H1 (cell line): ENCODE measurements around the gene TMEM209. TPM values are rescaled to one million over a fixed set of nuclear protein-coding genes. Genes with fewer than 3 reads are reported as not detected.

ENCODE experiments used
- CTCF ChIA-PET: fragments of 300-600 bp; sonication (Branson Sonifier 250); formaldehyde crosslinking; loops from one replicate; lab custom pipeline; 2021; ENCODE audit not compliant: partially characterized antibody; lab: Charles Lee
- POLR2A ChIA-PET: fragments of 300-600 bp; sonication (Branson Sonifier 250); formaldehyde crosslinking; loops from one replicate; lab custom pipeline; 2021; ENCODE audit warnings: inconsistent platforms; ENCODE audit not compliant: partially characterized antibody; lab: Charles Lee
- DNase-seq, 2 experiments: peaks; one replicate each; pipeline versions ENCODE4 v3.0.0 to v3.0.0-alpha.2; 2010 to 2022; ENCODE audit warnings: low spot score in 2 of 2, low read depth in 1 of 2, mixed read lengths in 1 of 2
- FAIRE-seq: peaks from 2 replicates; lab custom pipeline; 2011; peaks lifted over from hg19 to GRCh38; lab: Jason Lieb, UNC
- H2AFZ ChIP-seq: 2 replicates; pipeline ENCODE4 v1.8.1; 2012; ENCODE audit warnings: low read length, inconsistent platforms
- H2AK5ac ChIP-seq: 2 replicates; pipeline ENCODE4 v1.6.1; 2013; ENCODE audit warnings: low read depth, low read length
- H2BK120ac ChIP-seq: replicated peaks from 2 replicates; pipeline ENCODE3; 2013; ENCODE audit warnings: low read depth, low read length, inconsistent platforms
- H2BK12ac ChIP-seq: 2 replicates; pipeline ENCODE4 v1.6.1; 2013; ENCODE audit warnings: low read depth, low read length
- H2BK15ac ChIP-seq: 2 replicates; pipeline ENCODE4 v1.6.1; 2013; ENCODE audit warnings: low read length
- H2BK20ac ChIP-seq: 2 replicates; pipeline ENCODE4 v1.6.1; 2013; ENCODE audit warnings: low read length
- H2BK5ac ChIP-seq: 2 replicates; pipeline ENCODE4 v1.6.1; 2013; ENCODE audit warnings: low read depth, low read length
- H3K14ac ChIP-seq: 2 replicates; pipeline ENCODE4 v1.6.1; 2013; ENCODE audit warnings: inconsistent platforms; ENCODE audit not compliant: insufficient read length
- H3K18ac ChIP-seq: 2 replicates; pipeline ENCODE4 v1.6.1; 2013; ENCODE audit warnings: low read length; ENCODE audit errors: extremely low read depth
- H3K23ac ChIP-seq: 2 replicates; pipeline ENCODE4 v1.6.1; 2013; ENCODE audit warnings: inconsistent platforms; ENCODE audit not compliant: insufficient read length
- H3K23me2 ChIP-seq: 2 replicates; pipeline ENCODE4 v1.6.1; 2013; ENCODE audit warnings: low read depth, low read length
- H3K27ac ChIP-seq: 2 replicates; pipeline ENCODE4 v1.6.1; 2011; ENCODE audit warnings: low read depth, low read length, inconsistent platforms
- H3K27me3 ChIP-seq, 4 experiments: replicated peaks in 1 of 4; 1 replicate in 1 of 4; 2 replicates in 3 of 4; pipeline versions ENCODE4 v1.6.1 to v1.8.1; 2011 to 2013; ENCODE audit warnings: low read length in 3 of 4, mild to moderate bottlenecking in 3 of 4, inconsistent platforms in 2 of 4, mixed read lengths in 2 of 4, moderate library complexity in 1 of 4; ENCODE audit not compliant: control insufficient read depth in 3 of 4, insufficient read depth in 3 of 4; ENCODE audit errors: extremely low read depth in 1 of 4
- H3K36me3 ChIP-seq, 4 experiments: 2 replicates each; pipeline versions ENCODE4 v1.6.1 to v1.8.1; 2011 to 2013; ENCODE audit warnings: mild to moderate bottlenecking in 4 of 4, low read length in 3 of 4, moderate library complexity in 2 of 4, control low read depth in 1 of 4, inconsistent platforms in 1 of 4; ENCODE audit not compliant: insufficient read depth in 4 of 4, control insufficient read depth in 2 of 4
- H3K4ac ChIP-seq: replicated peaks from 2 replicates; pipeline ENCODE3; 2013; ENCODE audit warnings: low read length, low read depth, mixed read lengths, inconsistent platforms; ENCODE audit not compliant: insufficient read length
- H3K4me1 ChIP-seq, 4 experiments: replicated peaks in 1 of 4; 1 replicate in 1 of 4; 2 replicates in 3 of 4; pipeline versions ENCODE4 v1.6.1 to v1.8.1; 2011 to 2013; ENCODE audit warnings: low read length in 3 of 4, inconsistent platforms in 2 of 4, mixed read lengths in 1 of 4; ENCODE audit not compliant: insufficient read depth in 4 of 4, control insufficient read depth in 3 of 4
- H3K4me2 ChIP-seq, 2 experiments: 2 replicates each; pipeline versions ENCODE4 v1.6.1 to v1.8.1; 2011 to 2013; ENCODE audit warnings: low read depth in 2 of 2, low read length in 2 of 2, control low read depth in 1 of 2, inconsistent platforms in 1 of 2, mild to moderate bottlenecking in 1 of 2; ENCODE audit not compliant: insufficient read depth in 1 of 2
- H3K4me3 ChIP-seq, 4 experiments: fragments of 200-600, 300-600 bp in 1 of 4; sonication (generic), shearing (Covaris generic), sonication (Bioruptor Twin) in 1 of 4; 2 replicates each; pipeline versions ENCODE4 v1.5.1 to v1.8.1; 2011 to 2016; ENCODE audit warnings: low read length in 4 of 4, low read depth in 3 of 4, control low read depth in 2 of 4, inconsistent platforms in 2 of 4, mild to moderate bottlenecking in 2 of 4, mixed read lengths in 1 of 4, moderate library complexity in 1 of 4; ENCODE audit not compliant: insufficient read depth in 2 of 4; ENCODE audit errors: extremely low read depth in 1 of 4
- H3K56ac ChIP-seq: replicated peaks from 2 replicates; pipeline ENCODE3; 2013; ENCODE audit warnings: low read depth, mild to moderate bottlenecking, mixed read lengths, low read length, inconsistent platforms; ENCODE audit not compliant: insufficient read length
- H3K79me1 ChIP-seq: 2 replicates; pipeline ENCODE4 v1.6.1; 2013; ENCODE audit warnings: low read depth, low read length, control low read depth
- H3K79me2 ChIP-seq, 2 experiments: 2 replicates each; pipeline versions ENCODE4 v1.6.1 to v1.8.1; 2012 to 2013; ENCODE audit warnings: low read length in 2 of 2, mild to moderate bottlenecking in 2 of 2, inconsistent platforms in 1 of 2; ENCODE audit not compliant: insufficient read depth in 2 of 2, control insufficient read depth in 1 of 2
- H3K9ac ChIP-seq, 4 experiments: replicated peaks in 1 of 4; 1 replicate in 1 of 4; 2 replicates in 3 of 4; pipeline versions ENCODE4 v1.6.1 to v1.8.1; 2011 to 2013; ENCODE audit warnings: low read depth in 3 of 4, low read length in 3 of 4, control low read depth in 2 of 4, mild to moderate bottlenecking in 2 of 4, moderate library complexity in 2 of 4, inconsistent platforms in 1 of 4; ENCODE audit errors: extremely low read depth in 1 of 4
- H3K9me3 ChIP-seq, 2 experiments: 2 replicates each; pipeline versions ENCODE4 v1.6.1 to v1.8.1; 2012 to 2013; ENCODE audit warnings: mild to moderate bottlenecking in 2 of 2, moderate library complexity in 2 of 2, control low read depth in 1 of 2, inconsistent platforms in 1 of 2, low read depth in 1 of 2, low read length in 1 of 2, mixed read lengths in 1 of 2; ENCODE audit not compliant: insufficient read depth in 2 of 2
- H4K20me1 ChIP-seq, 2 experiments: replicated peaks in 1 of 2; 2 replicates each; pipeline versions ENCODE3 to v1.8.1; 2011 to 2013; ENCODE audit warnings: inconsistent platforms in 2 of 2, low read length in 2 of 2, mild to moderate bottlenecking in 1 of 2; ENCODE audit not compliant: insufficient read depth in 2 of 2, control insufficient read depth in 1 of 2
- H4K5ac ChIP-seq: 2 replicates; pipeline ENCODE4 v1.6.1; 2013; ENCODE audit warnings: low read length, low read depth, mixed read lengths, inconsistent platforms; ENCODE audit not compliant: insufficient read length
- H4K8ac ChIP-seq: 2 replicates; pipeline ENCODE4 v1.8.0; 2013; ENCODE audit warnings: mild to moderate bottlenecking, moderate library complexity, low read length, inconsistent platforms; ENCODE audit not compliant: insufficient read depth; ENCODE audit errors: extremely low read depth
- H4K91ac ChIP-seq: replicated peaks from 2 replicates; pipeline ENCODE3; 2013; ENCODE audit warnings: low read length, mixed read lengths, inconsistent platforms; ENCODE audit not compliant: insufficient read length
- POLR2A ChIP-seq, 2 experiments: IDR thresholded peaks; 1 replicate in 1 of 2; 2 replicates in 1 of 2; pipeline ENCODE4 v1.6.1; 2011; ENCODE audit warnings: low read depth in 2 of 2, low read length in 2 of 2, mild to moderate bottlenecking in 2 of 2; ENCODE audit errors: control extremely low read depth in 1 of 2
- SIN3A ChIP-seq, 2 experiments: IDR thresholded peaks in 1 of 2; conservative IDR thresholded peaks in 1 of 2; 2 replicates each; pipeline ENCODE4 v1.6.1; 2011 to 2012; ENCODE audit warnings: low read length in 2 of 2, improper control_type of control experiment in 1 of 2, low read depth in 1 of 2, mild to moderate bottlenecking in 1 of 2
- WGBS, 2 experiments: shearing (Covaris generic) in 1 of 2; methylation state at CpG; one replicate each; pipeline versions ENCODE4 v1.1.6 to v1.1.7; 2013 to 2015; ENCODE audit warnings: low lambda C conversion rate in 2 of 2, mixed read lengths in 2 of 2, inconsistent platforms in 1 of 2, low coverage in 1 of 2, missing lambda C conversion rate in 1 of 2; ENCODE audit not compliant: insufficient replicate concordance in 2 of 2, insufficient coverage in 1 of 2, insufficient read length in 1 of 2; ENCODE audit errors: extremely low coverage in 1 of 2, missing lambda C conversion rate in 1 of 2; 5-methylcytosine and 5-hydroxymethylcytosine counted together
- polyA plus RNA-seq, 7 experiments: library from polyadenylated mRNA; depleted of rRNA in 3 of 7; stranded (reverse) in 5 of 7; unstranded in 2 of 7; fragments of >200 nt in 5 of 7; fragments of 200-250 nt in 2 of 7; gene quantifications; 1 replicate in 5 of 7; 2 replicates in 1 of 7; 4 replicates in 1 of 7; pipeline versions ENCODE4 v1.2.1 to v1.2.3, GENCODE V29; 2011 to 2013; ENCODE audit warnings: missing spikeins in 2 of 7, mixed read lengths in 2 of 7
- total RNA-seq: library from RNA; stranded (reverse); fragmentation: NEBNext Ultra II Directional; extraction: Animal tissue kit (Norgen Biotek cat#: 25700); gene quantifications from 2 replicates; pipeline ENCODE4 v1.2.1, GENCODE V29; 2021

Gene TMEM209
- total and polyA plus RNA-seq, 2 of the 8 experiments (the other 6 are each of a cell fraction or from before 2014, with no cell fraction given), result 28.5 to 30.5 TPM

GRCh38 chr7:130160023-130160422 is 45.2 kb downstream of the TMEM209 start:
- no peak overlapping the region for H2BK12ac ChIP-seq
- H3K4ac ChIP-seq, result no peak overlapping the region
- peaks cover 3 to 18% (median 6%) of the 10 kb centered on the region in 4 experiments; a peak in 6 of 8 replicates for H3K36me3 ChIP-seq
- H3K9me3 ChIP-seq, result no peaks in the 10 kb centered on the region; a peak in 3 of 4 replicates
- no peak overlapping the region for H2AFZ ChIP-seq
- H2BK20ac ChIP-seq, result no peak overlapping the region
- H3K23me2 ChIP-seq, result no peaks in the 10 kb centered on the region
- no peaks in the 10 kb centered on the region for H3K27me3 ChIP-seq
- CTCF ChIA-PET, result interaction anchor here (0.6 to 1.9 kb wide), 4 partner anchors 86 to 1205 kb away, joined by 3 to 6 read pairs (median 4); no protein-coding TSS in a partner anchor
- H4K8ac ChIP-seq, result no peak overlapping the region
- POLR2A ChIA-PET, result interaction anchor here (0.8 to 2.2 kb wide), 2 partner anchors 13 to 18 kb away, joined by 3 to 5 read pairs; no protein-coding TSS in a partner anchor
- WGBS, 2 experiments, result 100% methylated on average over 2 of the region's 2 CpGs; no CpG with 5 or more reads in 1 of the 2 experiments
- H3K27ac ChIP-seq, result no peak overlapping the region
- H2BK15ac ChIP-seq, result no peak overlapping the region
- H4K20me1 ChIP-seq, result no peaks in the 10 kb centered on the region
- no peaks in the 10 kb centered on the region for H3K79me2 ChIP-seq
- FAIRE-seq, result no peak
- no peak overlapping the region for H3K14ac ChIP-seq
- H3K4me3 ChIP-seq, result no peak overlapping the region
- no peak overlapping the region for H2BK5ac ChIP-seq
- TF ChIP-seq SIN3A (conservative IDR thresholded peaks at IDR 0.05 in 1 of 2, IDR thresholded peaks at IDR 0.05 in 1 of 2; ENCODE audit: low read depth in 1 of 2, low read length in 2 of 2) (no peak), POLR2A (IDR thresholded peaks at IDR 0.05; ENCODE audit: control extremely low read depth in 1 of 2, low read depth in 2 of 2, low read length in 2 of 2) (0 out of 3 replicates have a peak, but pooled peaks of 1 of the 2 experiments have one; percentile 10)
- TF ChIP-seq, all 59 proteins: peak for 1
- Histone ChIP-seq H3K4me2 (no peak overlapping the region), H3K23ac (no peak overlapping the region), H2BK120ac (no peak overlapping the region), H3K56ac (no peak overlapping the region), H3K9ac (no peak overlapping the region), H3K79me1 (no peaks in the 10 kb centered on the region), H4K5ac (no peak overlapping the region), H3K4me1 (no peaks in the 10 kb centered on the region), H3K18ac (no peak overlapping the region), H2AK5ac (no peak overlapping the region), H4K91ac (no peak overlapping the region)
- DNase-seq, result no peak
